GM10847 (cell line): Measurements from ENCODE around the gene NALCN.

Experiments used
- POLR2A ChIP-seq: IDR thresholded peaks from 2 replicates; pipeline ENCODE4 v1.6.1; 2011; ENCODE audit not compliant: insufficient read length; ENCODE audit errors: extremely low read depth

Gene NALCN

GRCh38 chr13:101291206-101291605 is 125.1 kb downstream of the NALCN start:
- no peak for TF ChIP-seq POLR2A

- no peak for TF ChIP-seq POLR2A
Observed at GRCh38 chr13:101289764-101290163, 126.5 kb downstream of the NALCN start.

- no peak for TF ChIP-seq POLR2A
Observed at GRCh38 chr13:101283782-101284181, 132.5 kb downstream of the NALCN start.

DNA sequence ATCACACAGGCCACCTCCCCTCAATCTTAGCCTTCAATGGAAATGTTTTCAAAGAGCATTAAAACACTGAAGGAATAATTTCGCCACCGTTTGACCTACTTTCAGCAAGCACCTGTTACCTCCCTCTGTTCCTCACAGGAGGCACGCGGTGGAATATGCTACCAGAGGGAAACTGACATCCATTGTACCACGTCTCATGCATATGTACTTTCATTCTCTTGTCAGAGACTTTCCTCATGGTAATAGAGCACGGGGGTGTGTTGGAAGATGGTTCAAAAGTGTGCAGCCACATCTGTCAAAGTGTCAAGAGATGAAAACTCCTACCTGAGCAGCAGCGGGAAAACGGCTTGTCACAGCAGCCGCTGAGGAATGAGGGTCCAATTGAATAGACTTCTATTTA is 143.4 kb downstream of the NALCN start:
- TF ChIP-seq POLR2A, result no peak

DNA sequence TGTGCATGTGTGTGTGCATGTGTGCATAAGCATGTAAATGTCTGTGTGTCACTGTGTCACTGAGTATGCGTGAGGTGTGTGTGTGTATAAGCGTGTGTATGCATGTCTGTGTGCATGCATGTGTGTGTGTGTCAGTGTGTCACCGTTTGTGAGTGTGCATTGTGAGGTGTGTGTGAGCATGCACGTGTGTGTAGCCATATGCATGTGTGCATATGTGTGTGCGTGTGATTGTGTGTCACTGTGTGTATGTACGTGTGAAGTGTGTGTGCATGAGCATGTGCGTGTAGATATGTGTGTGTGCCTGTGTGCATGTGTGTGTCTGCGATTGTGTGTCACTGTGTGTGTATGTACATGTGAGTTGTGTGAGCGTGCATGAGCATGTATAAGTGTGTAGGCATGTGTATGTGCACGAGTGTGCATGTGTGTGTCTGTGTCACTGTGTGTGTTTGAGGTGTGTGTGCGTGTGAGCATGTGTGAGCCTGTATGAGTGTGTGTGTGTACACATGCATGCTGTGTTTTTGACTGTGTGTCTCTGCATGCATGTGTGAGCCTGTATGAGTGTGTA is 144.5 kb downstream of the NALCN start:
- TF ChIP-seq POLR2A, result no peak

GRCh38 chr13:101267656-101268055 is 148.7 kb downstream of the NALCN start:
- no peak for TF ChIP-seq POLR2A

DNA sequence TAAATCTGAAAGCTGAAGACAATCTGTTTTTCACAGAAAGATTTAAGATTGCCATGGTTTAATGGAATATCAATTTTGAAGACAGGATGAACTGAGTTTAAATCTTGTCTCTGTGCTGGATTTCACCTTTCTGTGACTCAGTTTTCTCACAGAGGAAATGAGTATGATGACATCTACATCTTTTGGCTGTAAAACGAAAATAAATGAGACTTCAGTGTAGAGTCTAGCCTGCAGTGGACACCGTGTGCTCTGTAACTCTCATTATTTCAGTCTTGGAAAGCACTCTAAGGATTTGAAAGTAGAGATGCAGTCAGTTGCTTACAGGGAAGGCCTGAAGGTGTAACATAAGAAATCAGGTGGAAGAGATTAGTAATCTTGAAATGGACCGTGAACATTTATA is 150.4 kb downstream of the NALCN start:
- no peak for TF ChIP-seq POLR2A

- TF ChIP-seq POLR2A, result no peak
Observed at GRCh38 chr13:101264931-101265330, 151.4 kb downstream of the NALCN start.

DNA sequence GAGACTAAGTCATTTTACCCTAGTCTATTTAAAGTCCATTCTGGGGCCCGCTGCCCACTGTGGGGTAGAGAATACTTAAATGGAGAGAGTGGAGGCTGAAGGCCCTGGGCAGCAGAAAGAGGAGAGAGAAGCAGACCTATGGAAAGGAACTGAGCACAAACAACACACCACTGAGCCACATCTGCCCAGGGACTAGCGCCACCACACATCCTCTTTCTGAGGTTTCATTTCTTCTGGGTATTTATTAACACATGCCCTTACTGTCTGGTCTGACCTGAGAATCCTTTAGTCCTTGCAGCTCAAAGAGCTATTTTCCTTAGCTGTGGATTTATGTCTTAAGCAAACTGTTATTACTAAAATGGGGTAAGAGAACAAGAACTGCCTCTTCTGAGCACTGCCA is 154.0 kb downstream of the NALCN start:
- TF ChIP-seq POLR2A, result no peak

DNA sequence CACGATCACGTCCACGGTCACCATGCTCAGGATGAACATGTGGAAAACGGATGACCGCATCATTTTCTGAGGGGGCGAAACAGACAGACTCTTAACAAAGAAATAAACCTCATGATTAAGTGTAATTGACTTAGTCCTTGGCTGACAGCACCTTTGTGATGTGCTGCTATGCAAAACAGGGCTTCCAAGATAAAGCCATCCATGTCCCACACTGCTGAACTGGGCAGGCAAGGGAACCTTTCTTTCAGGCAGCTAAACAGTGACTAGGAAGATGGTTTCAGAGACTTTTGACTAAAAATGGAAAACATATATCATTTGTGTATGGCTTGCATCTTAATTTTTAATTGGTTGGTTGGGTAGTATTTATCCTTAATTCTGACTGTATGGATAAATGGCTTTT is 157.8 kb downstream of the NALCN start:
- TF ChIP-seq POLR2A, result no peak

DNA sequence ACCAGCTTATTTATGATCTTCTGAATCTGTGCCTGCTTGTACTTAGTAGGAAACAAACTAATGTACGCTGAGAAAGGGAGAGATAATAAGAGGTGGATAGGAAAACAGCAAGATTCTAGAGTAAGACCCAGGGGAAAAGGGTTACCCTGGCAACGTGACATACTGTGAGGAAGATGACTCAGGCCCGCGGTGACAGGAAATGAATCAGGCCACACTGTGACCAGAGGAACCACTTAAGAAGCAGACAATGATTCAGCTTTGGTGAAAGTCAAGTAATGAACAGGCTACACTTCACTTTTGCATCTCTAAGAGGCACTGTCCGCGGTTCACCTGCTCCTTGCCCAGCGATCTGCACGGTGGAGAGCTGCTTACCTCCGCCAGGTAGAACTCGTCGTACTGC is 158.2 kb downstream of the NALCN start:
- no peak for TF ChIP-seq POLR2A

DNA sequence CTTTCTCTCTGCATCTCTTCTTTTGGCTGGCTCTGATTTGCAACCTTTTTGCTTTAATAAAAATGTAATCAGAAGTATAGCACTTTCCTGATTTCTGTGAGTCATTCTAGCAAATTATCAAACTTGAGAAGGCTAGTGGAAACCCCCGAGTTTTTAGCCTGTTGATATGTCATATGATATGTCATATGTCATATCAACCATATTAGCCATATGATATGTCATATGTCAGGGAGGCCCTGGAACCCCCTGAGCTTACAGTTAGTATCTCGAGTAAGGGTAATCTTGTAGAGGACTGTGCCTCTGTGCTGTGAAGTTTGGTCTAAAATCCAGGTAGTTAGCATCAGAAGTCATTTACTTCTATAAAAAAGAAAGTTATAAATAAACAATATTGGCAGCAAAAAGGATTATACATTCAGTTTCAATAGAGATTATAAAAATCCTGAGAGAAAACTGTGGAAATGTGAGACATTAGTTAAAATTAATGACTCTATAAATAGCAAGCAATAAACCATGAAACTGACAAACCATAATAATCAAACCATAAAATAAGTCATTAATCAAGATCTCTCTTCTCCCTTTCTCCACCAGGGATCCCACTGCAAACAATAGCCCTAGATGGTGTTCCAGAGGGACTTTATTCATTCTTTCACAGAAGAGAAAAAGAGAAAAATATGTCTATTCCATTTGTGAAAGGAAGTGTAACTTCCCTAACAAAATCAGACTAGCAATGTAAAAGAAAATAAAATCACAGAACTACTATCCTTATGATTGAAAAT is 167.4 kb downstream of the NALCN start:
- TF ChIP-seq POLR2A, result no peak

- TF ChIP-seq POLR2A, result no peak
Observed at GRCh38 chr13:101242720-101243119, 173.6 kb downstream of the NALCN start.

GRCh38 chr13:101238555-101238954 is 177.8 kb downstream of the NALCN start:
- TF ChIP-seq POLR2A, result no peak

DNA sequence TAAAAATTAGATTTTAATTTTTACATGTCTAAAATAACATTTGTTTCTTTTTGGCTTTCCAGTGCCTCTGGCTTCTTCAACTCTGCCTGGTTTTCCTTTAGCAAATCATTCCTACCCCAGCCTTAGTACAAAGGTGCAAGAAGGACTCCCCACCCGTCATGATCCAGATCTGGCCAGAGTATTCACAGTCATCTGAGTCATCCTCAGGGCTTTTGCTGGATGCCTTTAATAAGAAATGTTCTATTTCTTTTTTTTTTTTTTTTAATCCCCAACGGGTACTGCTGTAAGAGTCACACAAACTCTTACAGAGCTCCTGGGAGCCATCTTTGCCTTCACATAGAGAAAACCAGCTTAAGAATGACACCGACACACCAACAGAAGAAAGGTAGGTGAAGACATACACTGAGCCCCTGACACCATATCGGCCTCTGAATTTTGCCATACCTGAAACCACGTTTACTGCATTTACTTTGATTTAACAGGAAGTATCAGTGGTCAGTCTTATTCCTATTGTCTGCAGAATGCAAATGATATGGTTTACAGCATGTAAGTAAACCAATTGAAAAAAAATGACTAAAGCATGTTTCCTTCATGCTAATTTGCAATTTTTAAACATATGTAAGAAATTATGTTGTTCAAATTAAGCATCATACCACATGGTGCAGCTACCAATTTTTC is 184.4 kb downstream of the NALCN start:
- TF ChIP-seq POLR2A, result no peak

- TF ChIP-seq POLR2A, result no peak
Observed at GRCh38 chr13:101230271-101230890, 185.9 kb downstream of the NALCN start.

GRCh38 chr13:101219609-101220265 is 196.6 kb downstream of the NALCN start:
- no peak for TF ChIP-seq POLR2A
